ENCODE results near the gene GALM. TPM values are rescaled to one million over a fixed set of nuclear protein-coding genes. Genes with fewer than 3 reads are reported as not detected.

The GALM gene
- total RNA-seq, 5 donors from 2014 or later (not counting 1 experiment from before 2014, with no cell fraction given), result 14.3 to 29.4 (median 17.3) TPM

DNA sequence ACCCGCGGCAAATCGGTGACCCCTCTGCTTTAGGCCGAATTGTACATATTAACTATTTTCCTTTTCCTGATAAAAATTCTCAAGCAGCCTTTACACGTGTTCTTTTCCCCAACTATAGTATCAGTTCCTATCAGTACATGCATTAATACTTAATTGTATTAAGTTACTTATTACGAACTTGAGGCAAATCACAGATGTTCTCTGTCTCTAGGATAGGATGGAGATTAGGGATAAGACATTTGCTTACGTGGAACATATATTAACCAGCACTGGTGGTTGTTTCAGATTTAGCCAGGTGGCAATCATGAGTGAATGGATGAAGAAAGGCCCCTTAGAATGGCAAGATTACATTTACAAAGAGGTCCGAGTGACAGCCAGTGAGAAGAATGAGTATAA, 112.8 kb downstream of the GALM start:
- Histone ChIP-seq H3K4me1 (ENCODE audit: control insufficient read depth in 1 of 2, extremely low read depth in 1 of 2, insufficient read depth in 2 of 2, low read length in 2 of 2) (peaks cover 8 to 18% of the 10 kb centered on the region in 2 experiments), H3K27me3 (replicated peaks in 1 of 2; ENCODE audit: control insufficient read depth in 2 of 2, extremely low read depth in 1 of 2, insufficient read depth in 2 of 2, low read length in 1 of 2) (no peaks in the 10 kb centered on the region), H3K9me3 (no peaks in the 10 kb centered on the region), H3K4me3 (ENCODE audit: control insufficient read depth in 1 of 2, extremely low read depth in 1 of 2, low read length in 1 of 2) (peak overlapping the region; percentile 62 to 83), H3K27ac (ENCODE audit: low read length) (peak overlapping the region; percentile 72), H3K36me3 (ENCODE audit: control insufficient read depth in 2 of 2, extremely low read depth in 1 of 2, insufficient read depth in 1 of 2, low read length in 1 of 2) (peaks cover 0 to 14% of the 10 kb centered on the region in 2 donors)
- H3K9me3 Mint-ChIP-seq, result no peaks in the 10 kb centered on the region
- H3K27ac Mint-ChIP-seq, result peak overlapping the region; percentile 93 to 97
- no peak for DNase-seq
- peaks cover 9 to 15% of the 10 kb centered on the region in 2 donors for H3K27me3 Mint-ChIP-seq
- H3K4me1 Mint-ChIP-seq, result peaks cover 12 to 17% (median 13%) of the 10 kb centered on the region in 3 donors
- ChIA-PET POLR2A (interaction anchor here (0.5 to 2.7 kb wide), 3 partner anchors 27 to 233 kb away, joined by 8 to 41 read pairs (median 13); partner anchors contain the start of gene SRSF7 (in 2 of the 2)), CTCF (no interaction called here)
- peaks cover 10% of the 10 kb centered on the region for H3K36me3 Mint-ChIP-seq
- WGBS (ENCODE audit: insufficient coverage), result 100% methylated on average over 1 of the region's 8 CpGs
- H3K4me3 Mint-ChIP-seq, result peak overlapping the region; percentile 96 to 100 (median 97)
- no peak for ATAC-seq (replicated peaks in 1 of 4)

DNA sequence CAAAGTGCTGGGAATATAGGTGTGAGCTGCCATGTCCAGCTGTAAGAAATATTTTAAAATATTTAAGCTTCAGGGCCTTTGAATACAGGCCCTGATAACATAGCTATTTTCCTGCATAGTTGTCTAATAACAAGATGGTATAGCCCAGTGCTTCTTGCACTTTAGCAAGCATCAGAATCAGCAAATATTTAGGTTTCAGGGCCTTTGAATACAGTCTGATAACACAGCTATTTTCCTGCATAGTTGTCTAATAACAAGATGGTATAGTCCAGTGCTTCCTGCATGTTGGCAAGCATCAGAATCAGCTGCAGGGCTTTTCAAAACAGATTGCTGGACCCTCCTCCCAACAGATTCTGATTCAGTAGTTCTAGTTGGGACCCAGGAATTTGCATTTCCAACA, 117.7 kb downstream of the GALM start:
- ATAC-seq (replicated peaks in 1 of 4), result no peak
- Histone ChIP-seq H3K27ac (ENCODE audit: low read length) (no peak overlapping the region), H3K9me3 (no peaks in the 10 kb centered on the region), H3K4me1 (ENCODE audit: control insufficient read depth in 1 of 2, extremely low read depth in 1 of 2, insufficient read depth in 2 of 2, low read length in 2 of 2) (peaks cover 7 to 8% of the 10 kb centered on the region in 2 experiments), H3K36me3 (ENCODE audit: control insufficient read depth in 2 of 2, extremely low read depth in 1 of 2, insufficient read depth in 1 of 2, low read length in 1 of 2) (peaks cover 0 to 14% of the 10 kb centered on the region in 2 donors), H3K4me3 (ENCODE audit: control insufficient read depth in 1 of 2, extremely low read depth in 1 of 2, low read length in 1 of 2) (no peak overlapping the region), H3K27me3 (replicated peaks in 1 of 2; ENCODE audit: control insufficient read depth in 2 of 2, extremely low read depth in 1 of 2, insufficient read depth in 2 of 2, low read length in 1 of 2) (no peaks in the 10 kb centered on the region)
- H3K9me3 Mint-ChIP-seq, result no peaks in the 10 kb centered on the region
- CTCF ChIA-PET, result interaction anchor here in 1 of 2 donors (0.7 kb wide), 1 partner anchor 276 kb away, joined by 3 read pairs; no protein-coding TSS in a partner anchor
- H3K4me3 Mint-ChIP-seq, result no peak overlapping the region
- no peak overlapping the region for H3K27ac Mint-ChIP-seq
- POLR2A ChIA-PET, result interaction anchor here (0.5 to 0.6 kb wide), 2 partner anchors 92 to 895 kb away, joined by 3 to 5 read pairs; no protein-coding TSS in a partner anchor
- H3K27me3 Mint-ChIP-seq, result no peaks in the 10 kb centered on the region
- H3K36me3 Mint-ChIP-seq, result peaks cover 10% of the 10 kb centered on the region
- peaks cover 4 to 6% (median 6%) of the 10 kb centered on the region in 3 donors for H3K4me1 Mint-ChIP-seq
- no peak for DNase-seq

Other genes starting within 250 kb of the GALM start
- 10 to 100 TPM; 28.1 to 69.0 (median 35.2) TPM for gene HNRNPLL, start 63.2 kb upstream of the GALM start, total RNA-seq
- gene SRSF7, start 85.2 kb downstream of the GALM start, total RNA-seq, result 100 to 1,000 TPM; 252 to 649 (median 265) TPM
- gene GEMIN6, start 112.1 kb downstream of the GALM start, total RNA-seq, result 10 to 100 TPM in 3 of 5 donors, 1 to 10 TPM in 2; 4.2 to 16.3 (median 11.8) TPM
- gene DHX57, start 209.8 kb downstream of the GALM start, total RNA-seq, result 10 to 100 TPM; 14.2 to 20.5 (median 16.0) TPM
- 1 to 10 TPM; 1.1 to 2.1 (median 1.5) TPM for gene MORN2, start 209.9 kb downstream of the GALM start, total RNA-seq
- gene ARHGEF33, start 223.8 kb downstream of the GALM start, total RNA-seq, result under 1 TPM in 3 of 5 donors, not detected in 2; 0.15 to 0.26 (median 0.16) TPM